RWPE2 (cell line): ENCODE measurements around the gene IL1RAPL2.

Experiments used
- ATAC-seq: fragments of 200-7000 bp; cut with Tn5 transposase; 3 replicates; pipeline ENCODE4 v1.9.1; 2021; ENCODE audit warnings: low read depth
- DNase-seq: peaks from one replicate; pipeline ENCODE4 v3.0.0-alpha.2; 2020; ENCODE audit warnings: low spot score
- H3K27ac ChIP-seq: fragments of 450-650 bp; 2 replicates; pipeline ENCODE4 v1.5.1; 2017; ENCODE audit warnings: mild to moderate bottlenecking; ENCODE audit not compliant: poor library complexity, severe bottlenecking
- H3K27me3 ChIP-seq: fragments of 250-450 bp; sonication (Bioruptor Pico); 2 replicates; pipeline ENCODE4 v1.5.1; 2021; ENCODE audit warnings: mild to moderate bottlenecking, moderate library complexity; ENCODE audit not compliant: insufficient read depth, poor library complexity, severe bottlenecking
- H3K36me3 ChIP-seq: fragments of 250-450 bp; sonication (Bioruptor Pico); 2 replicates; pipeline ENCODE4 v1.5.1; 2020; ENCODE audit warnings: low read depth, mild to moderate bottlenecking, moderate library complexity
- H3K4me1 ChIP-seq: fragments of 250-450 bp; sonication (Bioruptor Pico); 2 replicates; pipeline ENCODE4 v1.5.1; 2021; ENCODE audit warnings: mild to moderate bottlenecking, moderate library complexity; ENCODE audit not compliant: insufficient read depth, poor library complexity, severe bottlenecking
- H3K4me3 ChIP-seq: fragments of 250-450 bp; sonication (Bioruptor Pico); 2 replicates; pipeline ENCODE4 v1.5.1; 2021; ENCODE audit warnings: mild to moderate bottlenecking, moderate library complexity; ENCODE audit not compliant: severe bottlenecking
- H3K9me3 ChIP-seq: fragments of 250-450 bp; sonication (Bioruptor Pico); 2 replicates; pipeline ENCODE4 v1.5.1; 2021; ENCODE audit warnings: mild to moderate bottlenecking, moderate library complexity; ENCODE audit not compliant: severe bottlenecking
- CTCF ChIP-seq: fragments of 450-650 bp; IDR thresholded peaks from one replicate; pipeline ENCODE4 v1.5.1; 2017; ENCODE audit warnings: mild to moderate bottlenecking, moderate library complexity; ENCODE audit not compliant: poor library complexity, severe bottlenecking

Gene IL1RAPL2

GRCh38 chrX:104564335-104564734 lies 1.7 kb upstream of the IL1RAPL2 start:
- no peak for TF ChIP-seq CTCF
- H3K4me3 ChIP-seq = no peak overlapping the region
- no peaks in the 10 kb centered on the region for H3K4me1 ChIP-seq
- H3K9me3 ChIP-seq = no peaks in the 10 kb centered on the region
- H3K27me3 ChIP-seq = peaks cover 40% of the 10 kb centered on the region
- H3K27ac ChIP-seq = no peak overlapping the region
- no peak for DNase-seq
- ATAC-seq = no peak
- no peaks in the 10 kb centered on the region for H3K36me3 ChIP-seq

GRCh38 chrX:104564921-104565703 lies 887 bp upstream of the IL1RAPL2 start:
- no peak; the same call in 2 of the 3 replicates for ATAC-seq
- H3K27me3 ChIP-seq = peaks cover 40% of the 10 kb centered on the region
- no peaks in the 10 kb centered on the region for H3K4me1 ChIP-seq
- H3K36me3 ChIP-seq = no peaks in the 10 kb centered on the region
- no peak overlapping the region for H3K4me3 ChIP-seq
- H3K27ac ChIP-seq = no peak overlapping the region
- DNase-seq = no peak
- no peaks in the 10 kb centered on the region for H3K9me3 ChIP-seq
- TF ChIP-seq CTCF = no peak

GRCh38 chrX:104566681-104567501 lies 892 bp downstream of the IL1RAPL2 start:
- H3K9me3 ChIP-seq = no peaks in the 10 kb centered on the region
- no peak overlapping the region for H3K4me3 ChIP-seq
- no peak overlapping the region for H3K27ac ChIP-seq
- TF ChIP-seq CTCF = no peak
- no peaks in the 10 kb centered on the region for H3K36me3 ChIP-seq
- peaks cover 40% of the 10 kb centered on the region for H3K27me3 ChIP-seq
- no peak for DNase-seq
- peak; percentile 39; the same call in 1 of the 3 replicates for ATAC-seq
- no peaks in the 10 kb centered on the region for H3K4me1 ChIP-seq

- no peak for DNase-seq
- no peaks in the 10 kb centered on the region for H3K36me3 ChIP-seq
- H3K4me3 ChIP-seq = no peak overlapping the region
- H3K27me3 ChIP-seq = peaks cover 40% of the 10 kb centered on the region
- no peak overlapping the region for H3K27ac ChIP-seq
- ATAC-seq = no peak
- TF ChIP-seq CTCF = no peak
- no peaks in the 10 kb centered on the region for H3K9me3 ChIP-seq
- no peaks in the 10 kb centered on the region for H3K4me1 ChIP-seq
Measured at GRCh38 chrX:104567506-104567905, 1.5 kb downstream of the IL1RAPL2 start.
